Stromal cell of bone marrow (primary cell): ENCODE results near the gene WEE2.
"Not testable (repeated sequence)": the region's sequence is repeated elsewhere in the genome, so short reads cannot be mapped to it uniquely, and the experiment has no call there.

ENCODE experiments used
- DNase-seq: peaks from one replicate; pipeline ENCODE4 v3.0.0-alpha.2; 2012; ENCODE audit warnings: low read depth

The WEE2 gene

GRCh38 chr7:141714571-141714970 lies 6.4 kb downstream of the WEE2 start:
- DNase-seq, result no peak

GRCh38 chr7:141715018-141715417 lies 6.9 kb downstream of the WEE2 start:
- no peak for DNase-seq

- no peak for DNase-seq
Observed at GRCh38 chr7:141715794-141716689, 7.9 kb downstream of the WEE2 start.

GRCh38 chr7:141717450-141717849 lies 9.3 kb downstream of the WEE2 start:
- DNase-seq, result no peak

- no peak for DNase-seq
Observed at GRCh38 chr7:141722529-141722928, 14.4 kb downstream of the WEE2 start.

GRCh38 chr7:141729020-141729419 lies 20.9 kb downstream of the WEE2 start:
- no peak for DNase-seq

GRCh38 chr7:141731476-141732149 lies 23.5 kb downstream of the WEE2 start:
- no peak for DNase-seq

GRCh38 chr7:141737118-141737835 lies 29.1 kb downstream of the WEE2 start:
- no peak for DNase-seq

- peak; percentile 95 for DNase-seq
Observed at GRCh38 chr7:141737836-141738591, 29.9 kb downstream of the WEE2 start, which contains the start of gene SSBP1. SSBP1 (plus strand) TSS chr7:141738358; CDS start chr7:141739167, 809 bp downstream.

GRCh38 chr7:141738592-141739013 lies 30.4 kb downstream of the WEE2 start:
- DNase-seq, result no peak

GRCh38 chr7:141739250-141739649 lies 31.1 kb downstream of the WEE2 start:
- no peak for DNase-seq

GRCh38 chr7:141742229-141742628 lies 34.1 kb downstream of the WEE2 start:
- no peak for DNase-seq

GRCh38 chr7:141744131-141744530 lies 36.0 kb downstream of the WEE2 start:
- no peak for DNase-seq

- no peak for DNase-seq
Observed at GRCh38 chr7:141748396-141748795, 40.2 kb downstream of the WEE2 start.

GRCh38 chr7:141751904-141752303 lies 43.8 kb downstream of the WEE2 start:
- not testable (repeated sequence) for DNase-seq

GRCh38 chr7:141752634-141753033 lies 44.5 kb downstream of the WEE2 start:
- DNase-seq, result no peak

GRCh38 chr7:141754939-141755338 lies 46.8 kb downstream of the WEE2 start:
- no peak for DNase-seq

- no peak for DNase-seq
Observed at GRCh38 chr7:141763797-141764196, 55.6 kb downstream of the WEE2 start, which contains the start of gene TAS2R3. TAS2R3 (plus strand) TSS chr7:141764097; CDS start chr7:141764159, 62 bp downstream.

- not testable (repeated sequence) for DNase-seq
Observed at GRCh38 chr7:141770083-141770583, 62.0 kb downstream of the WEE2 start.

- DNase-seq, result no peak
Observed at GRCh38 chr7:141776374-141776773, 68.2 kb downstream of the WEE2 start, which contains the start of gene TAS2R4. TAS2R4 (plus strand) TSS chr7:141776674; CDS start chr7:141778489, 1,815 bp downstream.
